Brain microvascular endothelial cell (primary cell): ENCODE measurements around the gene PLA2G4C.
"Not testable (repeated sequence)": the region's sequence is repeated elsewhere in the genome, so short reads cannot be mapped to it uniquely, and the experiment has no call there.

ENCODE experiments used
- DNase-seq: peaks from one replicate; pipeline ENCODE4 v3.0.0-alpha.2; 2020
- H3K27ac ChIP-seq: fragments of 250-450 bp; sonication (Bioruptor Pico); 2 replicates; pipeline ENCODE4 v1.5.1; 2020; ENCODE audit warnings: mild to moderate bottlenecking, moderate library complexity
- H3K27me3 ChIP-seq: fragments of 250-450 bp; sonication (Bioruptor Pico); replicated peaks from 2 replicates; pipeline ENCODE4 v1.5.1; 2020; ENCODE audit warnings: mild to moderate bottlenecking
- H3K36me3 ChIP-seq: fragments of 250-450 bp; sonication (Bioruptor Pico); replicated peaks from 2 replicates; pipeline ENCODE4 v1.5.1; 2020; ENCODE audit warnings: mild to moderate bottlenecking
- H3K4me3 ChIP-seq: 2 replicates; pipeline ENCODE4 v1.5.1; 2011; ENCODE audit warnings: low read depth, mild to moderate bottlenecking, control low read depth, low read length, moderate library complexity
- CTCF ChIP-seq: IDR thresholded peaks from 2 replicates; pipeline ENCODE4 v1.5.1; 2011; ENCODE audit warnings: low read depth, mild to moderate bottlenecking, moderate library complexity, low read length, control low read depth, inconsistent platforms; ENCODE audit errors: missing control alignments
- in situ Hi-C: cut with HindIII; loops from 2 replicates; pipeline ENCODE4 v1.10.0; 2017; ENCODE audit warnings: low sequenced_read_pairs, low pct_ligation_motif_present

PLA2G4C gene

GRCh38 chr19:48103922-48104321, 6.7 kb downstream of the PLA2G4C start:
- Histone ChIP-seq H3K27me3 (no peaks in the 10 kb centered on the region), H3K4me3 (no peak overlapping the region), H3K36me3 (no peaks in the 10 kb centered on the region), H3K27ac (no peak overlapping the region)
- no peak for DNase-seq
- in situ Hi-C loops, result no loop called here
- no peak for TF ChIP-seq CTCF

GRCh38 chr19:48102870-48103751, 7.5 kb downstream of the PLA2G4C start:
- Histone ChIP-seq H3K4me3 (no peak overlapping the region), H3K27me3 (no peaks in the 10 kb centered on the region), H3K27ac (no peak overlapping the region), H3K36me3 (no peaks in the 10 kb centered on the region)
- in situ Hi-C loops, result no loop called here
- TF ChIP-seq CTCF, result peak; percentile 83
- DNase-seq, result peak; percentile 31

- no peak overlapping the region for H3K27ac ChIP-seq
- H3K27me3 ChIP-seq, result no peaks in the 10 kb centered on the region
- no peak overlapping the region for H3K4me3 ChIP-seq
- in situ Hi-C loops, result no loop called here
- TF ChIP-seq CTCF, result no peak
- no peaks in the 10 kb centered on the region for H3K36me3 ChIP-seq
- DNase-seq, result no peak
Measured at GRCh38 chr19:48095612-48096175, 14.9 kb downstream of the PLA2G4C start.

DNA sequence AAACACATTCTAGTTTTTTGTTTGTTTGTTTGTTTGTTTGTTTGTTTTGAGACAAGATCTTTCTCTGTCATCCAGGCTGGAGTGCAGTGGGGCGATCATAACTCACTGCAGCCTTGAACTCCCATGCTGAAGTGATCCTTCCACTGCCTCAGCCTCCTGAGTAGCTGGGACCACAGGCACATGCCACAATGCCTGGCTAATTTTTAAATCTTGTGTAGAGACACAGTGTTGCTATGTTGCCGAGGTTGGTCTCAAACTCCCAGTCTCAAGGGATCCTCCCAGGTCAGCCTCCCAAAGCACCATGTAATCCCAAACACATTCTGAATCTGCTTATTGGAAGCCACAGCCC, 15.8 kb downstream of the PLA2G4C start:
- H3K36me3 ChIP-seq, result no peaks in the 10 kb centered on the region
- in situ Hi-C loops, result no loop called here
- no peaks in the 10 kb centered on the region for H3K27me3 ChIP-seq
- H3K4me3 ChIP-seq, result no peak overlapping the region
- no peak overlapping the region for H3K27ac ChIP-seq
- TF ChIP-seq CTCF, result no peak
- no peak for DNase-seq

GRCh38 chr19:48094129-48094854, 16.3 kb downstream of the PLA2G4C start:
- Histone ChIP-seq H3K27me3 (no peaks in the 10 kb centered on the region), H3K36me3 (no peaks in the 10 kb centered on the region), H3K4me3 (no peak overlapping the region), H3K27ac (no peak overlapping the region)
- TF ChIP-seq CTCF, result no peak
- in situ Hi-C loops, result no loop called here
- DNase-seq, result no peak

- H3K27ac ChIP-seq, result peak overlapping the region; percentile 47
- in situ Hi-C loops, H3K36me3 ChIP-seq, H3K4me3 ChIP-seq, H3K27me3 ChIP-seq: not testable (repeated sequence)
- DNase-seq, result peak; percentile 85
Measured at GRCh38 chr19:48091111-48091718, 19.4 kb downstream of the PLA2G4C start.
